WTC11 (cell line): ENCODE data around the gene GRM4. TPM values are rescaled to one million over a fixed set of nuclear protein-coding genes. Genes with fewer than 3 reads are reported as not detected.

Experiments
- ATAC-seq: fragments of 200-7000 bp; cut with Tn5 transposase; 2 replicates; pipeline ENCODE4 v1.10.0; 2021; ENCODE audit warnings: mild to moderate bottlenecking, moderate library complexity
- CTCF ChIA-PET: fragments of 300-600 bp; sonication (Branson Sonifier 250); formaldehyde crosslinking; loops from one replicate; lab custom pipeline; 2021; ENCODE audit warnings: antibody characterized with exemption; lab: Charles Lee
- POLR2A ChIA-PET: fragments of 350-600 bp; sonication (Branson Sonifier 250); formaldehyde crosslinking; loops from one replicate; lab custom pipeline; 2021; ENCODE audit warnings: antibody characterized with exemption; lab: Charles Lee
- DNase-seq: peaks from one replicate; pipeline ENCODE4 v3.0.0; 2021; ENCODE audit warnings: low spot score
- H3K27ac Mint-ChIP-seq: 2 replicates; pipeline ENCODE4 v1.8.0; 2021; ENCODE audit warnings: mixed read lengths
- H3K27me3 Mint-ChIP-seq: 2 replicates; pipeline ENCODE4 v1.8.0; 2021; ENCODE audit warnings: low read depth, mild to moderate bottlenecking, moderate library complexity, mixed read lengths
- H3K36me3 Mint-ChIP-seq: 2 replicates; pipeline ENCODE4 v1.8.0; 2021; ENCODE audit warnings: mixed read lengths
- H3K4me1 Mint-ChIP-seq: 2 replicates; pipeline ENCODE4 v1.8.0; 2022; ENCODE audit warnings: mixed read lengths
- H3K4me3 Mint-ChIP-seq: 2 replicates; pipeline ENCODE4 v1.8.0; 2021; ENCODE audit warnings: mild to moderate bottlenecking, moderate library complexity, mixed read lengths
- H3K9me3 Mint-ChIP-seq: 2 replicates; pipeline ENCODE4 v1.8.0; 2021; ENCODE audit warnings: mixed read lengths
- EMX1 ChIP-seq: fragments of 250-450 bp; sonication (Bioruptor Pico); IDR thresholded peaks from 2 replicates; pipeline ENCODE4 v1.8.0; 2021; ENCODE audit warnings: mild to moderate bottlenecking
- ERG ChIP-seq: fragments of 250-450 bp; sonication (Bioruptor Pico); IDR thresholded peaks from 2 replicates; pipeline ENCODE4 v1.8.0; 2021; ENCODE audit warnings: mild to moderate bottlenecking
- FOXP4 ChIP-seq: sonication (generic); formaldehyde crosslinking; IDR thresholded peaks from 2 replicates; pipeline ENCODE4 v1.8.0; 2022; ENCODE audit warnings: mild to moderate bottlenecking, missing genetic modification reagents
- GABPB1 ChIP-seq: sonication (generic); formaldehyde crosslinking; IDR thresholded peaks from 2 replicates; pipeline ENCODE4 v1.8.1; 2023; ENCODE audit warnings: mild to moderate bottlenecking, missing genetic modification reagents
- GTF2I ChIP-seq: fragments of 250-450 bp; sonication (Bioruptor Pico); conservative IDR thresholded peaks from 2 replicates; pipeline ENCODE4 v1.4.0; 2021; ENCODE audit warnings: mild to moderate bottlenecking
- MYBL2 ChIP-seq: sonication (generic); formaldehyde crosslinking; IDR thresholded peaks from 2 replicates; pipeline ENCODE4 v1.8.1; 2023; ENCODE audit warnings: mild to moderate bottlenecking, moderate library complexity, missing genetic modification reagents
- PRDM15 ChIP-seq: sonication (generic); formaldehyde crosslinking; IDR thresholded peaks from 2 replicates; pipeline ENCODE4 v1.8.0; 2022; ENCODE audit warnings: missing genetic modification reagents
- PRRX2 ChIP-seq: fragments of 250-450 bp; sonication (Bioruptor Pico); IDR thresholded peaks from 2 replicates; pipeline ENCODE4 v1.8.0; 2021; ENCODE audit warnings: mild to moderate bottlenecking
- RORB ChIP-seq: fragments of 250-450 bp; sonication (Bioruptor Pico); IDR thresholded peaks from 2 replicates; pipeline ENCODE4 v1.9.0; 2021; ENCODE audit warnings: mild to moderate bottlenecking
- STAT6 ChIP-seq: sonication (generic); formaldehyde crosslinking; conservative IDR thresholded peaks from 2 replicates; pipeline ENCODE4 v1.8.1; 2023; ENCODE audit warnings: mild to moderate bottlenecking, low read depth, missing genetic modification reagents, moderate library complexity
- USF2 ChIP-seq: sonication (generic); formaldehyde crosslinking; IDR thresholded peaks from 2 replicates; pipeline ENCODE4 v1.8.1; 2023; ENCODE audit warnings: mild to moderate bottlenecking, missing genetic modification reagents, moderate library complexity
- ZNF423 ChIP-seq: fragments of 250-450 bp; sonication (Bioruptor Pico); IDR thresholded peaks from 2 replicates; pipeline ENCODE4 v2.1.2; 2022; ENCODE audit warnings: mild to moderate bottlenecking, moderate library complexity
- total RNA-seq: library from RNA; stranded (reverse); gene quantifications from 3 replicates; pipeline ENCODE4 v1.2.3, GENCODE V29; 2021

The GRM4 gene
- total RNA-seq, 1 experiment from 2014 or later: 34.5 TPM

GRCh38 chr6:34146021-34146782, at the start of gene GRM4 (continued):
- TF ChIP-seq FOXP4: no peak
- TF ChIP-seq ERG (CRISPR knock-in tag): no peak
- TF ChIP-seq GABPB1: no peak
- no peak for TF ChIP-seq PRDM15 (CRISPR knock-in tag)
- TF ChIP-seq EMX1: no peak
- TF ChIP-seq RORB (CRISPR knock-in tag): no peak
- TF ChIP-seq GTF2I (CRISPR knock-in tag): no peak
- no peak for TF ChIP-seq USF2
- TF ChIP-seq ZNF423 (CRISPR knock-in tag): no peak
- TF ChIP-seq MYBL2 (CRISPR knock-in tag): no peak

GRCh38 chr6:34194772-34195171, 48.9 kb upstream of the GRM4 start:
- ChIA-PET POLR2A (no interaction called here), CTCF (interaction anchor here (3.4 kb wide), 1 partner anchor 45 kb away, joined by 14 read pairs; no protein-coding TSS in a partner anchor)
- TF ChIP-seq PRDM15 (CRISPR knock-in tag) (no peak), PRRX2 (CRISPR knock-in tag) (no peak), STAT6 (CRISPR knock-in tag) (no peak)
- ATAC-seq (peak; percentile 40), DNase-seq (no peak)
- H3K27me3 Mint-ChIP-seq: peaks cover 4% of the 10 kb centered on the region
- H3K4me3 Mint-ChIP-seq: no peak overlapping the region
- H3K36me3 Mint-ChIP-seq: no peaks in the 10 kb centered on the region
- H3K4me1 Mint-ChIP-seq: peaks cover 18% of the 10 kb centered on the region
- H3K9me3 Mint-ChIP-seq: no peaks in the 10 kb centered on the region
- no peak overlapping the region for H3K27ac Mint-ChIP-seq
